ENCODE measurements around the gene ELANE. TPM values are rescaled to one million over a fixed set of nuclear protein-coding genes. Genes with fewer than 3 reads are reported as not detected.

Gene ELANE
- total and polyA plus RNA-seq, 9 of the 15 experiments (the other 6 are each of a cell fraction or from before 2014, with no cell fraction given): not detected

- peak overlapping the region; percentile 33; the same call in 2 of the 3 replicates for H3K27ac ChIP-seq (ENCODE audit: extremely low read depth, low read depth, low read length)
- peaks cover 12% of the 10 kb centered on the region for H4K20me1 ChIP-seq (replicated peaks; ENCODE audit: control insufficient read depth, insufficient read depth, low read length)
- no TSS peak for BruUV-seq (replicated peaks)
- peaks cover 33 to 79% of the 10 kb centered on the region in 2 experiments for H3K4me1 ChIP-seq (replicated peaks in 1 of 2; ENCODE audit: control insufficient read depth in 2 of 2, insufficient read depth in 2 of 2, low read length in 2 of 2)
- H3K79me2 ChIP-seq (ENCODE audit: control insufficient read depth, insufficient read depth, low read length): peaks cover 52% of the 10 kb centered on the region
- peaks cover 5% of the 10 kb centered on the region for H3K9me1 ChIP-seq (ENCODE audit: control insufficient read depth, insufficient read depth, low read length)
- H3K4me2 ChIP-seq (ENCODE audit: insufficient read depth, low read length): peak overlapping the region; percentile 72
- peak overlapping the region in 1 of 2 experiments; percentile 85; a peak in 2 of 4 replicates for H3K9ac ChIP-seq (ENCODE audit: insufficient read depth in 1 of 2, low read depth in 2 of 2, low read length in 2 of 2)
- H3K36me3 ChIP-seq (ENCODE audit: control insufficient read depth, insufficient read depth, low read length): peaks cover 64% of the 10 kb centered on the region; the same call in 2 of the 3 replicates
- H3K4me3 ChIP-seq: peak overlapping the region; percentile 16; the same call in 1 of the 2 replicates
- FAIRE-seq: peak; percentile 89
- in situ Hi-C loops (cut with MboI) (no loop called here), intact Hi-C loops (cut with micrococcal nuclease) (no loop called here)
- ChIA-PET CTCF (ENCODE audit: low intra/inter-chr PET ratio) (no interaction called here), POLR2A (no interaction called here)
- no peaks in the 10 kb centered on the region for H3K27me3 ChIP-seq (ENCODE audit: control insufficient read depth in 2 of 2, insufficient read depth in 2 of 2, low read length in 2 of 2)
- peak; percentile 84 for ATAC-seq
- no peak overlapping the region for H2AFZ ChIP-seq (ENCODE audit: low read depth, low read length)
- DNase-seq (ENCODE audit: extremely low read depth in 1 of 4, low spot score in 3 of 4): peak; percentile 88 to 96 (median 92)
- no peaks in the 10 kb centered on the region for H3K9me3 ChIP-seq (replicated peaks; ENCODE audit: control insufficient read depth, insufficient read depth, low read depth, low read length)
- WGBS (ENCODE audit: insufficient coverage, low coverage, missing lambda C conversion rate): 17% methylated on average over 10 of the region's 30 CpGs
- TF ChIP-seq KLF16 (IDR thresholded peaks at IDR 0.05) (no peak), KDM4B (IDR thresholded peaks at IDR 0.05; ENCODE audit: borderline replicate concordance in 2 of 2, low read depth in 1 of 2) (no peak), RBM22 (IDR thresholded peaks at IDR 0.05; ENCODE audit: low read depth, low read length, poor library complexity, severe bottlenecking) (no peak), GTF3C2 (IDR thresholded peaks at IDR 0.05; ENCODE audit: borderline replicate concordance, extremely low read depth, insufficient read length) (no peak), LEF1 (IDR thresholded peaks at IDR 0.05) (0 out of 2 replicates have a peak, but pooled peaks have one; percentile 31), DDX20 (tag; IDR thresholded peaks at IDR 0.05; ENCODE audit: low read depth) (no peak), EP300 (IDR thresholded peaks at IDR 0.05; ENCODE audit: low read length) (no peak), HBP1 (CRISPR knock-in tag; IDR thresholded peaks at IDR 0.05) (peak; percentile 83; the same call in 1 of the 2 replicates), ZBTB2 (IDR thresholded peaks at IDR 0.05) (peak; percentile 62), MYC (IDR thresholded peaks at IDR 0.05; ENCODE audit: low read depth, low read length) (peak; percentile 44), MYC (CRISPR knock-in tag; IDR thresholded peaks at IDR 0.05; ENCODE audit: borderline replicate concordance, low read depth) (no peak)
These were observed 48.4 kb downstream of the ELANE start for GRCh38 chr19:900302-901111.
